Mesendoderm (in vitro differentiated cells): Measurements from ENCODE around the gene NHSL1.

Experiments used
- DNase-seq: peaks from one replicate; pipeline ENCODE4 v3.0.0; 2013
- H2AK5ac ChIP-seq: 2 replicates; pipeline ENCODE4 v1.6.1; 2013; ENCODE audit warnings: low read length, inconsistent platforms
- H2BK120ac ChIP-seq: 2 replicates; pipeline ENCODE4 v1.6.1; 2013; ENCODE audit warnings: low read depth, mild to moderate bottlenecking, low read length, moderate library complexity, mixed read lengths
- H2BK15ac ChIP-seq: replicated peaks from 2 replicates; pipeline ENCODE4 v1.6.1; 2013; ENCODE audit warnings: low read depth, mild to moderate bottlenecking, moderate library complexity
- H2BK5ac ChIP-seq: 2 replicates; pipeline ENCODE4 v1.6.1; 2013; ENCODE audit warnings: low read length, inconsistent platforms
- H3K18ac ChIP-seq: 2 replicates; pipeline ENCODE4 v1.6.1; 2013; ENCODE audit warnings: mild to moderate bottlenecking, low read length, mixed read lengths
- H3K23ac ChIP-seq: one replicate; pipeline ENCODE4 v1.6.1; 2013; ENCODE audit warnings: low read length
- H3K27ac ChIP-seq: 2 replicates; pipeline ENCODE4 v1.5.1; 2013; ENCODE audit warnings: low read depth, mild to moderate bottlenecking, inconsistent platforms, low read length, moderate library complexity
- H3K27me3 ChIP-seq: 2 replicates; pipeline ENCODE4 v1.6.1; 2013; ENCODE audit warnings: low read length, control low read depth, mild to moderate bottlenecking, inconsistent platforms; ENCODE audit not compliant: insufficient read depth, poor library complexity
- H3K36me3 ChIP-seq: 2 replicates; pipeline ENCODE4 v1.6.1; 2013; ENCODE audit warnings: low read length, inconsistent platforms; ENCODE audit not compliant: control insufficient read depth, insufficient read depth
- H3K4ac ChIP-seq: one replicate; pipeline ENCODE4 v1.6.1; 2013; ENCODE audit warnings: low read depth, mild to moderate bottlenecking, low read length, moderate library complexity
- H3K4me1 ChIP-seq: 2 replicates; pipeline ENCODE4 v1.6.1; 2013; ENCODE audit warnings: low read depth, low read length, inconsistent platforms; ENCODE audit not compliant: control insufficient read depth
- H3K4me2 ChIP-seq: 2 replicates; pipeline ENCODE4 v1.6.1; 2013; ENCODE audit warnings: low read length
- H3K4me3 ChIP-seq: 2 replicates; pipeline ENCODE4 v1.5.1; 2013; ENCODE audit warnings: mild to moderate bottlenecking, low read length
- H3K56ac ChIP-seq: one replicate; pipeline ENCODE4 v1.6.1; 2013; ENCODE audit warnings: low read length
- H3K79me1 ChIP-seq: 2 replicates; pipeline ENCODE4 v1.6.1; 2013; ENCODE audit warnings: low read length, inconsistent platforms
- H3K79me2 ChIP-seq: 2 replicates; pipeline ENCODE4 v1.6.1; 2013; ENCODE audit warnings: mild to moderate bottlenecking, low read length; ENCODE audit not compliant: control insufficient read depth, insufficient read depth
- H3K9ac ChIP-seq: 2 replicates; pipeline ENCODE4 v1.6.1; 2013; ENCODE audit warnings: low read length, inconsistent platforms
- H4K5ac ChIP-seq: one replicate; pipeline ENCODE4 v1.6.1; 2013; ENCODE audit warnings: low read length
- H4K8ac ChIP-seq: one replicate; pipeline ENCODE4 v1.6.1; 2013; ENCODE audit warnings: low read depth, mild to moderate bottlenecking, control low read depth, low read length, moderate library complexity
- WGBS: extraction: QIAGEN DNeasy Blood & Tissue Kit; methylation state at CpG from one replicate; pipeline ENCODE4 v1.1.7; 2013; ENCODE audit warnings: low lambda C conversion rate, missing lambda C conversion rate; ENCODE audit not compliant: insufficient coverage; ENCODE audit errors: extremely low coverage; 5-methylcytosine and 5-hydroxymethylcytosine counted together

Gene NHSL1

DNA sequence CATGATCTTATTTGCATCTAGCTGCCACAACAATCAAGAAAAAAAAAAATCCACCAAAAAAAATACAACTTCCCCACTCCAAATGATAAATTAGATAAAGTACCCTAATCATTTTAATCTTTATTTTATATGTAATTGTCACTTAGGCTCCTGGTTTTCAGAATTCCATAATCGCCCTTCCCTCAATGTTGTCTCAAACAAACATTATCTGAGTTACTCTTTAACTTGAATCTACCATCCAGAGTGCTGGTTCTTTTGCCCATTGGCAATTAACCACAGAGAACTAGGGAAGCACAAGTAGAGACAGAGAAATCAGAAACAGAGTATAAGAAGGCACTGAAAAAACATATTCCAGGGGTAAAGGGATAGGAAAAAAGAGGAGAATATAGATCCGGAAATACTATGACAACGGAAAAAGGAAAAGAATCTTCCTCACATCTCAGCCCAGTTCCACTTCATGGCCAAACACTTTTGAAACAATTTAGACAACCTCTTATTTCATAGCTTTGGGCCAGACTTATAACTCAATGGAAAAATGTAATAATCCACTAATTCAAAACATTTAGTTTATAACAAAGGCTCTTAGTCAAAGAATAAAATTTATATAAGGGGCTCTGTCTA is 861 bp upstream of the NHSL1 start:
- H2AK5ac ChIP-seq: no peak overlapping the region
- no peak overlapping the region for H3K4me2 ChIP-seq
- no peak for DNase-seq
- no peak overlapping the region for H2BK15ac ChIP-seq
- H3K36me3 ChIP-seq: no peaks in the 10 kb centered on the region
- no peaks in the 10 kb centered on the region for H3K27me3 ChIP-seq
- no peak overlapping the region for H3K4ac ChIP-seq
- no peak overlapping the region for H3K18ac ChIP-seq
- H2BK5ac ChIP-seq: no peak overlapping the region
- H3K79me1 ChIP-seq: peaks cover 2% of the 10 kb centered on the region
- no CpG with 5 or more reads among the region's 3 CpGs for WGBS
- H3K23ac ChIP-seq: no peak overlapping the region
- H3K9ac ChIP-seq: no peak overlapping the region
- H2BK120ac ChIP-seq: no peak overlapping the region
- H3K56ac ChIP-seq: peak overlapping the region; percentile 59
- no peak overlapping the region for H4K8ac ChIP-seq
- H3K4me3 ChIP-seq: no peak overlapping the region
- H4K5ac ChIP-seq: no peak overlapping the region
- peaks cover 13% of the 10 kb centered on the region for H3K79me2 ChIP-seq
- H3K4me1 ChIP-seq: peaks cover 5% of the 10 kb centered on the region
- H3K27ac ChIP-seq: peak overlapping the region; percentile 64

DNA sequence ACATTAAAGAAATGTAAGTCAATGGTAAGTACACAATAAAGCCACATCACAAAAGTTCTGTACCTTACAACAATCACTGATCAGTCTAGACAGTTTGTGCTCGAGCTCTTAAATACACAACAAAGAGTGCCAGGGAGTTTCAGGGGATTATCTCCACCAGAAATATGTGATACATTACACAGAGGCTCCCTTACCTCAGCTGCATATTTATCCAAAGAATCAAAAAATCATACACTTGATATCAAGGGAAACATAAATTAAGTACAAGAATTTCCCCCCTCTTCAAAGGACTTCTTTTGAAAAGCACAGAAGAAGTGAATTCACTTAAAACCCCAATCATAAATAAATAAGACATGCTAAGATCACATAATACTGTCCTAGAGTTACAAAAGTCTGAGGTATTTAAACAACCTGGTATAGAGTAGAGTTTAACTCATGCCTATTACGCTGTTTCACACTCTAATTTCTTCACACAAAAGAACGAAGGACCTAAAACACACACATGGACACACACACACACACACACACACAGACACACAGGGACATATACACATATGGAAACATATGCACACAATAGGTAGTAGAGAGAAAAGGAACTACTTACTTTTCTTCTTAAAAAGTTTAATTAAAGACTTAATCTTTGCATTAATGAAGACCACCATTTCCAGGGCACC is 528 bp downstream of the NHSL1 start:
- Histone ChIP-seq H2BK120ac (no peak overlapping the region), H2AK5ac (no peak overlapping the region), H3K27me3 (no peaks in the 10 kb centered on the region), H3K79me1 (peaks cover 2% of the 10 kb centered on the region), H3K23ac (no peak overlapping the region), H2BK15ac (no peak overlapping the region), H3K36me3 (no peaks in the 10 kb centered on the region), H3K27ac (no peak overlapping the region), H3K79me2 (peaks cover 13% of the 10 kb centered on the region), H4K8ac (no peak overlapping the region), H3K4me1 (peaks cover 5% of the 10 kb centered on the region), H3K9ac (peak overlapping the region; percentile 36), H3K56ac (no peak overlapping the region), H3K4me2 (no peak overlapping the region), H3K18ac (no peak overlapping the region), H3K4me3 (no peak overlapping the region), H3K4ac (no peak overlapping the region), H2BK5ac (no peak overlapping the region), H4K5ac (no peak overlapping the region)
- no peak for DNase-seq
- WGBS: no CpG with 5 or more reads among the region's 3 CpGs

DNA sequence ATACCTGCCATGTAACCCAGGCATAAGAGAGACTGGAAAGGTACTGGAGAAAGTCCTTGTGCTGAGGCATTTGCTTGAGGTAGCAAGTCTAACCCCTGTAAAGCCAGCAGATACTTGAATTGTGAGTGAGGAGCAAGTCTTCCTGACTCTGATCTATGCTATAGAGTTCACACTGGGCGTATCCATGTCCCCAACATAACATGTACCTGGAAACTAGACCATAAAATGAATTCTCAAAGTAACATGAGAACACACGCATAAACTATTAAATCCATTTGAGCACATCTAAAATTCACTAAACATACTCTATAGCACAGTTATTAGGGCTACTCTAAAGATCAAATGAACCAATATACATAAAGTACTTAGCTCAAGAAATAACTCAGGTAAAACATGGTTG is 2.0 kb downstream of the NHSL1 start:
- no peak overlapping the region for H3K4ac ChIP-seq
- peaks cover 2% of the 10 kb centered on the region for H3K79me1 ChIP-seq
- WGBS: no CpG with 5 or more reads among the region's 2 CpGs
- no peak overlapping the region for H4K8ac ChIP-seq
- peaks cover 6% of the 10 kb centered on the region for H3K4me1 ChIP-seq
- H3K23ac ChIP-seq: no peak overlapping the region
- no peak for DNase-seq
- no peaks in the 10 kb centered on the region for H3K36me3 ChIP-seq
- no peak overlapping the region for H3K4me2 ChIP-seq
- H3K9ac ChIP-seq: no peak overlapping the region
- H3K4me3 ChIP-seq: no peak overlapping the region
- no peak overlapping the region for H2BK15ac ChIP-seq
- H3K27me3 ChIP-seq: no peaks in the 10 kb centered on the region
- peaks cover 13% of the 10 kb centered on the region for H3K79me2 ChIP-seq
- no peak overlapping the region for H3K56ac ChIP-seq
- no peak overlapping the region for H3K27ac ChIP-seq
- no peak overlapping the region for H2BK5ac ChIP-seq
- no peak overlapping the region for H2BK120ac ChIP-seq
- no peak overlapping the region for H4K5ac ChIP-seq
- no peak overlapping the region for H2AK5ac ChIP-seq
- H3K18ac ChIP-seq: no peak overlapping the region

DNA sequence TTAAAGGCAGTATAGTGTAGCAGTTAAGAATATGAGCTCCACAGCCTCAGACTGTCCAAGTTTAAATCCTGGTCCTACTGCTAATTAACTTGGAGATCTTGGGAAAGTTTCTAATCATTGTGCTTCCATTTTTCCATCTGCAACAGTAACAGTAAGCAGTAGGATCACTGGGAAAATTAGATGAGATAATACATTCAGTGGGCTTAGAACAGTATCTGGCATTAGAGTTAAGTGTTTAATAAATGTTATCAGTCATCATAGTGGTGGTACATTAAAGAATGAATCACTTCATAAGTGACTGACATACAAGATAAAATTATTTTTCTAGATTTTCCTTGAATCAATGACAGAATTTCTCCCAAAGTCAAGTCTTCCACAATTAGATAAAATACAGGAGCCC is 5.0 kb downstream of the NHSL1 start:
- peaks cover 5% of the 10 kb centered on the region for H3K79me1 ChIP-seq
- H2BK15ac ChIP-seq: no peak overlapping the region
- H3K4me2 ChIP-seq: no peak overlapping the region
- H3K27me3 ChIP-seq: no peaks in the 10 kb centered on the region
- peaks cover 5% of the 10 kb centered on the region for H3K4me1 ChIP-seq
- no peaks in the 10 kb centered on the region for H3K36me3 ChIP-seq
- H3K27ac ChIP-seq: no peak overlapping the region
- H3K4me3 ChIP-seq: no peak overlapping the region
- H2AK5ac ChIP-seq: no peak overlapping the region
- H2BK120ac ChIP-seq: no peak overlapping the region
- no peak overlapping the region for H2BK5ac ChIP-seq
- no peak overlapping the region for H3K56ac ChIP-seq
- no peak overlapping the region for H3K23ac ChIP-seq
- no peak overlapping the region for H3K4ac ChIP-seq
- no peak overlapping the region for H3K9ac ChIP-seq
- no peak overlapping the region for H4K5ac ChIP-seq
- no peak overlapping the region for H4K8ac ChIP-seq
- no peak overlapping the region for H3K18ac ChIP-seq
- no peak for DNase-seq
- peaks cover 17% of the 10 kb centered on the region for H3K79me2 ChIP-seq

DNA sequence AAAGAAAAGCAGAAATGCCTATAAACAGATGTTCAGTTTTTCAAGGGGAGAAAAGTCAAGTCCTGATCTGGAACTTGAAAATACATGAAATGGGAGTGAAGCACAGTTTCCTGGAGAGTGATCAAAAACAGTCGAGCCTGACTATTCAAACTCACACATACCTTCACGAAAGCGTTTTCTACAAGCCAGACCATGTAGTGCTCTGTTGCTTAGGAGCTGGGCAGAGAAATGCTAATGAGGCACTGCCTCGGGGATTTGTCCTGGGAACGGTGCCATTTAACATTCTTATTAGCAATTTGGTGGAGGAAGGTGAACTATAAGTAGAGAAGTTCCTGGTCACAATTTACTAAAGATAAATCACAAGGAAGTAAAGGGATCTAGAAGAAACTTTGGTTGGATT is 5.9 kb downstream of the NHSL1 start:
- Histone ChIP-seq H3K27ac (no peak overlapping the region), H3K18ac (no peak overlapping the region), H3K9ac (no peak overlapping the region), H2BK5ac (no peak overlapping the region), H4K5ac (no peak overlapping the region), H3K4me1 (peaks cover 5% of the 10 kb centered on the region), H2BK15ac (no peak overlapping the region), H3K56ac (no peak overlapping the region), H2BK120ac (no peak overlapping the region), H3K36me3 (no peaks in the 10 kb centered on the region), H3K23ac (no peak overlapping the region), H2AK5ac (no peak overlapping the region), H3K4me2 (no peak overlapping the region), H3K4me3 (no peak overlapping the region), H3K4ac (no peak overlapping the region), H3K79me2 (peaks cover 17% of the 10 kb centered on the region), H3K27me3 (no peaks in the 10 kb centered on the region), H3K79me1 (peaks cover 5% of the 10 kb centered on the region), H4K8ac (no peak overlapping the region)
- WGBS: no CpG with 5 or more reads among the region's 5 CpGs
- DNase-seq: peak; percentile 88

DNA sequence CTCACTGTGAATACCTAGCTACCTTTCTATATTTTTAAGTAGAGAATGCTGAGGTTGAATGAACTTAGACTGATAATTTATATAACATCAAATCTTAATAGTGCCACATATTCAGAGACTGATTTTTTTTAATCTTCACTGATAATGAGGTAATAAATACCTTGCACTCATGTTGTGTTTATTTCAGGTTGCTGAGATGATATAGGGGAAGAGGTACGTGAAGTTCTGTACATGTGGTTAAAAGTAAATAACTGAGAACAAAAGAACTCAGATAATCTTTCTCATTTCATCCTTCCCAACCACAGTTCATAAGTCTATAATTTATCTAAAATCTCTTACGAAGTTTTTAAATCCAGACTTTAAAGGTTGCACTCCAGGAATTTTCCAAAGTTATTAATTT is 6.4 kb downstream of the NHSL1 start:
- Histone ChIP-seq H3K9ac (no peak overlapping the region), H3K27me3 (no peaks in the 10 kb centered on the region), H3K79me1 (peaks cover 5% of the 10 kb centered on the region), H4K8ac (no peak overlapping the region), H4K5ac (no peak overlapping the region), H3K36me3 (no peaks in the 10 kb centered on the region), H3K4ac (no peak overlapping the region), H3K27ac (no peak overlapping the region), H2BK5ac (no peak overlapping the region), H3K4me3 (no peak overlapping the region), H2AK5ac (no peak overlapping the region), H3K4me1 (peaks cover 3% of the 10 kb centered on the region), H3K18ac (no peak overlapping the region), H3K79me2 (peaks cover 12% of the 10 kb centered on the region), H3K56ac (no peak overlapping the region), H3K23ac (no peak overlapping the region), H3K4me2 (no peak overlapping the region), H2BK120ac (no peak overlapping the region), H2BK15ac (no peak overlapping the region)
- no CpG with 5 or more reads among the region's 2 CpGs for WGBS
- no peak for DNase-seq
